GM12878 (cell line): ENCODE measurements around the gene EGFR. TPM values are rescaled to one million over a fixed set of nuclear protein-coding genes. Genes with fewer than 3 reads are reported as not detected.

Experiments used
- ATAC-seq: fragments of 200-7000 bp; cut with Tn5 transposase; 3 replicates; pipeline ENCODE4 v1.9.1; 2020; ENCODE audit warnings: mild to moderate bottlenecking, moderate library complexity
- BruUV-seq: library from RNA; stranded (reverse); fragments of 400-500 nt; replicated peaks from 2 replicates; lab custom pipeline; 2021; lab: Mats Ljungman, UMichigan
- CTCF ChIA-PET: fragments of 300-600 bp; sonication (Branson Sonifier 250); formaldehyde crosslinking; extraction: SDS; loops from one replicate; lab custom pipeline; 2021; ENCODE audit warnings: inconsistent platforms; lab: Yijun Ruan, JAX
- POLR2A ChIA-PET: fragments of 350-600 bp; formaldehyde crosslinking; extraction: SDS; loops from one replicate; lab custom pipeline; 2021; ENCODE audit warnings: inconsistent platforms; lab: Charles Lee
- RAD21 ChIA-PET: fragments of 300-600 bp; sonication (Branson Sonifier 250); formaldehyde crosslinking; loops from one replicate; lab custom pipeline; 2023; ENCODE audit warnings: antibody characterized with exemption; ENCODE audit not compliant: unreplicated experiment; lab: Charles Lee
- SMC1A ChIA-PET: fragments of 300-600 bp; sonication (Branson Sonifier 250); formaldehyde crosslinking; loops from one replicate; lab custom pipeline; 2023; ENCODE audit not compliant: unreplicated experiment, uncharacterized antibody; lab: Charles Lee
- DNase-seq: peaks from one replicate; pipeline ENCODE4 v3.0.0-alpha.2; 2011; ENCODE audit warnings: low read depth, low spot score
- FAIRE-seq: peaks from 3 replicates; lab custom pipeline; 2011; peaks lifted over from hg19 to GRCh38; lab: Jason Lieb, UNC
- H2AFZ ChIP-seq: 2 replicates; pipeline ENCODE4 v1.6.0; 2011; ENCODE audit warnings: low read depth, low read length, control low read depth; ENCODE audit not compliant: control insufficient read depth
- H3K27ac ChIP-seq: 2 replicates; pipeline ENCODE4 v1.5.1; 2011; ENCODE audit warnings: control low read depth; ENCODE audit not compliant: control insufficient read depth, insufficient read depth
- H3K27me3 ChIP-seq, 2 experiments: replicated peaks in 1 of 2; 2 replicates each; pipeline versions ENCODE4 v1.6.0 to v1.6.1; 2011; ENCODE audit warnings: low read length in 1 of 2; ENCODE audit not compliant: control insufficient read depth in 2 of 2, insufficient read depth in 2 of 2
- H3K36me3 ChIP-seq, 2 experiments: 2 replicates each; pipeline ENCODE4 v1.5.1; 2011; ENCODE audit warnings: low read length in 1 of 2; ENCODE audit not compliant: control insufficient read depth in 2 of 2, insufficient read depth in 2 of 2
- H3K4me1 ChIP-seq: 2 replicates; pipeline ENCODE4 v1.6.1; 2011; ENCODE audit warnings: mild to moderate bottlenecking, low read length, moderate library complexity, mixed read lengths; ENCODE audit not compliant: control insufficient read depth, insufficient read depth
- H3K4me2 ChIP-seq: 2 replicates; pipeline ENCODE4 v1.6.0; 2011; ENCODE audit warnings: control low read depth; ENCODE audit not compliant: control insufficient read depth, insufficient read depth
- H3K4me3 ChIP-seq: fragments of 200-600 bp; sonication (generic); 2 replicates; pipeline ENCODE4 v1.5.1; 2016
- H3K79me2 ChIP-seq: 2 replicates; pipeline ENCODE4 v1.6.0; 2011; ENCODE audit warnings: low read length; ENCODE audit not compliant: control insufficient read depth, insufficient read depth
- H3K9ac ChIP-seq: 2 replicates; pipeline ENCODE4 v1.8.0; 2011; ENCODE audit warnings: low read length, control low read depth, mixed read lengths; ENCODE audit not compliant: control insufficient read depth, insufficient read depth
- H3K9me3 ChIP-seq: replicated peaks from 3 replicates; pipeline ENCODE4 v1.5.1; 2011; ENCODE audit warnings: mild to moderate bottlenecking, low read length; ENCODE audit not compliant: control insufficient read depth, insufficient read depth
- H4K20me1 ChIP-seq: 2 replicates; pipeline ENCODE4 v1.6.0; 2011; ENCODE audit not compliant: control insufficient read depth, insufficient read depth
- BACH1 ChIP-seq: fragments of 450-650 bp; IDR thresholded peaks from 2 replicates; pipeline ENCODE4 v1.6.1; 2017; ENCODE audit warnings: mild to moderate bottlenecking, borderline replicate concordance
- CHD4 ChIP-seq: fragments of 200-600 bp; sonication (generic); IDR thresholded peaks from 2 replicates; pipeline ENCODE4 v1.6.1; 2016; ENCODE audit warnings: mild to moderate bottlenecking
- EZH2 ChIP-seq: IDR thresholded peaks from 2 replicates; pipeline ENCODE4 v1.6.1; 2012; ENCODE audit warnings: low read depth, mild to moderate bottlenecking, control low read depth, inconsistent platforms, low read length, borderline replicate concordance; ENCODE audit not compliant: control insufficient read depth
- MEF2A ChIP-seq: IDR thresholded peaks from 2 replicates; pipeline ENCODE4 v1.6.1; 2011; ENCODE audit warnings: low read depth, mild to moderate bottlenecking, low read length, moderate library complexity; ENCODE audit not compliant: insufficient read depth
- MXI1 ChIP-seq: fragments of 150-350 bp; IDR thresholded peaks from 2 replicates; pipeline ENCODE4 v1.6.1; 2011; ENCODE audit warnings: low read depth, mild to moderate bottlenecking, inconsistent platforms, low read length, improper control_type of control experiment
- NFYB ChIP-seq: IDR thresholded peaks from 2 replicates; pipeline ENCODE4 v1.6.1; 2011; ENCODE audit warnings: low read depth, mild to moderate bottlenecking, low read length, improper control_type of control experiment, moderate library complexity; ENCODE audit not compliant: insufficient read depth
- NRF1 ChIP-seq: conservative IDR thresholded peaks from 2 replicates; pipeline ENCODE4 v1.6.1; 2011; ENCODE audit warnings: mild to moderate bottlenecking, low read depth, low read length, improper control_type of control experiment
- POLR2AphosphoS2 ChIP-seq: IDR thresholded peaks from 2 replicates; pipeline ENCODE4 v1.6.1; 2011; ENCODE audit warnings: low read depth, mild to moderate bottlenecking, low read length, improper control_type of control experiment, moderate library complexity
- SREBF2 ChIP-seq: IDR thresholded peaks from 2 replicates; pipeline ENCODE4 v1.6.1; 2012; ENCODE audit warnings: mild to moderate bottlenecking, low read length
- STAT3 ChIP-seq: IDR thresholded peaks from 2 replicates; pipeline ENCODE4 v1.6.1; 2011; ENCODE audit warnings: low read depth, low read length, improper control_type of control experiment
- TARDBP ChIP-seq: IDR thresholded peaks from 2 replicates; pipeline ENCODE4 v1.6.1; 2016; ENCODE audit warnings: borderline replicate concordance
- ZNF24 ChIP-seq: fragments of 450-650 bp; IDR thresholded peaks from 2 replicates; pipeline ENCODE4 v1.6.1; 2017; ENCODE audit warnings: antibody characterized with exemption, mild to moderate bottlenecking
- ZZZ3 ChIP-seq: IDR thresholded peaks from 2 replicates; pipeline ENCODE4 v1.6.1; 2011; ENCODE audit warnings: low read depth; ENCODE audit not compliant: control insufficient read depth, insufficient read length
- WGBS: methylation state at CpG from one replicate; pipeline ENCODE4 v1.1.6; 2016; ENCODE audit warnings: low lambda C conversion rate; ENCODE audit not compliant: insufficient replicate concordance, insufficient coverage; ENCODE audit errors: missing lambda C conversion rate; 5-methylcytosine and 5-hydroxymethylcytosine counted together
- in situ Hi-C: fragments of 300-500 bp; cut with MboI; formaldehyde crosslinking; loops from 9 replicates; pipeline ENCODE4 v1.14.3; 2018; ENCODE audit warnings: mixed read lengths
- intact Hi-C: fragments of 100-400 bp; cut with micrococcal nuclease; formaldehyde crosslinking; loops from one replicate; pipeline ENCODE4 v1.14.2; 2022; ENCODE audit not compliant: unreplicated experiment
- polyA plus RNA-seq, 11 experiments: library from polyadenylated mRNA; depleted of rRNA in 4 of 11; unstranded in 6 of 11; stranded (reverse) in 5 of 11; fragments of >200 nt; fragmentation: Nextera tagmentation in 4 of 11; fragmentation: Illumina TruSeq in 1 of 11; extraction: Ambion mirVana in 4 of 11; extraction: Trizol in 1 of 11; gene quantifications; 1 replicate in 1 of 11; 2 replicates in 10 of 11; pipeline versions ENCODE4 v1.2.1 to v1.2.3, GENCODE V29; 2011 to 2016; ENCODE audit warnings: inconsistent platforms in 2 of 11, missing spikeins in 2 of 11, low read depth in 1 of 11
- total RNA-seq, 4 experiments: library from RNA; depleted of rRNA in 3 of 4; stranded (reverse); fragments of >200 nt in 3 of 4; fragmentation: Illumina TruSeq in 1 of 4; extraction: Trizol in 1 of 4; gene quantifications; 2 replicates each; pipeline versions ENCODE4 v1.2.1 to v1.2.3, GENCODE V29; 2013 to 2021
- TF ChIP-seq, protein P1 (sequence below): IDR thresholded peaks from 2 replicates; pipeline ENCODE4 v1.6.1; 2012; ENCODE audit warnings: low read depth, low read length, improper control_type of control experiment
- TF ChIP-seq, protein P2 (sequence below): fragments of 150-350 bp; IDR thresholded peaks from 2 replicates; pipeline ENCODE4 v1.6.1; 2014; ENCODE audit warnings: mild to moderate bottlenecking, low read depth, low read length

EGFR gene
- total and polyA plus RNA-seq, 10 of the 15 experiments (the other 5 are each of a cell fraction or from before 2014, with no cell fraction given), result 0.01 to 0.31 TPM; not detected in 8

DNA sequence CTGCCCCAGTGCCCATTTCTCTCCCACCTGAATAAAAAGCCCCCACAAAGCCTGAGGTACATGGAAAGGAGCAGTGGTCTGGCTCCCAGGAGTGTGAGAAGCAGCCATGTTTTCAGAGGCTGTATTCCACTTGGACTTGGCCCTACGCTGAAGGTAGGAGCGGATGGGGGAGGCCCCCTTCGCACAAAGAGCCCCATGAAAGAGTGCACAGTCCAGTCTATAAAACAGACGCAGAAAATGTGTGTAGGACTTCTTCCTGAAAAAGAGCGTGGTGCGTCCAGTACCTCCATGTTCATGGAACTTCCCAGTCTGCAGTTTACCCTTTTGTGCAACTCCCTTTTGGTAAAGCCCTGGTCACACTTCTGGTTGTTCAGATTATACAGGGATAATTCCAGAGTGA is 69.3 kb downstream of the EGFR start:
- SMC1A ChIA-PET, result interaction anchor here (0.8 to 2.6 kb wide), 3 partner anchors 15 to 221 kb away, joined by 3 to 12 read pairs (median 3); no protein-coding TSS in a partner anchor
- RAD21 ChIA-PET, result interaction anchor here (1.3 to 6.8 kb wide), 3 partner anchors 14 to 42 kb away, joined by 4 to 84 read pairs (median 44); no protein-coding TSS in a partner anchor
- Histone ChIP-seq H2AFZ (no peak overlapping the region), H3K4me2 (no peak overlapping the region), H3K9ac (no peak overlapping the region), H3K36me3 (no peaks in the 10 kb centered on the region), H3K27ac (no peak overlapping the region), H3K9me3 (no peaks in the 10 kb centered on the region; the same call in 2 of the 3 replicates), H3K27me3 (no peaks in the 10 kb centered on the region)
- ATAC-seq (no peak), FAIRE-seq (no peak)
- BruUV-seq, result no TSS peak
- POLR2A ChIA-PET, result interaction anchor here (2.5 kb wide), 1 partner anchor 22 kb away, joined by 16 read pairs; no protein-coding TSS in a partner anchor
- intact Hi-C loops, result no loop called here
- TF ChIP-seq POLR2AphosphoS2 (no peak), SREBF2 (no peak), BACH1 (no peak), EZH2 (no peak), CHD4 (no peak), ZNF24 (no peak), NFYB (no peak)
- TF ChIP-seq, all 136 proteins: peak for 0
- Histone ChIP-seq H3K4me3 (no peak overlapping the region), H3K79me2 (no peaks in the 10 kb centered on the region), H4K20me1 (no peaks in the 10 kb centered on the region), H3K4me1 (peaks cover 15% of the 10 kb centered on the region)
- 81% methylated on average over 6 of the region's 6 CpGs for WGBS
- in situ Hi-C loops, result no loop called here
- CTCF ChIA-PET, result no interaction called here
- DNase-seq, result no peak

DNA sequence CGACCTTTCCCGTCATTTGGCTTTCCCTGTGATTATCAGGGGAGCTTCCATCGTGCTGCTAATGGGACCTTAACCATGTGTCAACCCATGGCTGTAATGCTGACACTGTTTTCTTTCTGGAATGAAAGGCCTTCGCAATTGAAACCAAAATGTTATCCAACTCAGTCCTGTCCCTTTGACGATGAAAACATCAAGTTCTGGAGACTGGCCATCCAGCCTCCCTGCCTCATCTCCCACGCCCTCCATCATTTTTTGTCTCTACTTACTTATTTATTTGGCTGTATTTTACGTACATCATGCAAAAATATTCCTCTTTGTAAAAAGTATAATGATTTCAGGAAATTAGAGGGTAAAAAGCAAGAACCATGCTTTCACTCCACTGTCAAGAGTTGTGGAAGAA is 69.8 kb downstream of the EGFR start:
- no TSS peak for BruUV-seq
- SMC1A ChIA-PET, result interaction anchor here (0.7 to 1.9 kb wide), 3 partner anchors 8 to 89 kb away, joined by 3 to 6 read pairs (median 3); no protein-coding TSS in a partner anchor
- in situ Hi-C loops, result no loop called here
- TF ChIP-seq MXI1, result no peak
- no peak for TF ChIP-seq NRF1
- no peak for TF ChIP-seq ZZZ3
- no peak for TF ChIP-seq STAT3
- TF ChIP-seq, protein P1, sequence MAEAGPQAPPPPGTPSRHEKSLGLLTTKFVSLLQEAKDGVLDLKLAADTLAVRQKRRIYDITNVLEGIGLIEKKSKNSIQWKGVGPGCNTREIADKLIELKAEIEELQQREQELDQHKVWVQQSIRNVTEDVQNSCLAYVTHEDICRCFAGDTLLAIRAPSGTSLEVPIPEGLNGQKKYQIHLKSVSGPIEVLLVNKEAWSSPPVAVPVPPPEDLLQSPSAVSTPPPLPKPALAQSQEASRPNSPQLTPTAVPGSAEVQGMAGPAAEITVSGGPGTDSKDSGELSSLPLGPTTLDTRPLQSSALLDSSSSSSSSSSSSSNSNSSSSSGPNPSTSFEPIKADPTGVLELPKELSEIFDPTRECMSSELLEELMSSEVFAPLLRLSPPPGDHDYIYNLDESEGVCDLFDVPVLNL, result no peak
- no peak for TF ChIP-seq TARDBP
- TF ChIP-seq MEF2A, result no peak
- TF ChIP-seq, protein P2, sequence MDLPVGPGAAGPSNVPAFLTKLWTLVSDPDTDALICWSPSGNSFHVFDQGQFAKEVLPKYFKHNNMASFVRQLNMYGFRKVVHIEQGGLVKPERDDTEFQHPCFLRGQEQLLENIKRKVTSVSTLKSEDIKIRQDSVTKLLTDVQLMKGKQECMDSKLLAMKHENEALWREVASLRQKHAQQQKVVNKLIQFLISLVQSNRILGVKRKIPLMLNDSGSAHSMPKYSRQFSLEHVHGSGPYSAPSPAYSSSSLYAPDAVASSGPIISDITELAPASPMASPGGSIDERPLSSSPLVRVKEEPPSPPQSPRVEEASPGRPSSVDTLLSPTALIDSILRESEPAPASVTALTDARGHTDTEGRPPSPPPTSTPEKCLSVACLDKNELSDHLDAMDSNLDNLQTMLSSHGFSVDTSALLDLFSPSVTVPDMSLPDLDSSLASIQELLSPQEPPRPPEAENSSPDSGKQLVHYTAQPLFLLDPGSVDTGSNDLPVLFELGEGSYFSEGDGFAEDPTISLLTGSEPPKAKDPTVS, result no peak

More for the DNA sequence above, 69.8 kb downstream of the EGFR start:
- CTCF ChIA-PET, result interaction anchor here (1.0 kb wide), 1 partner anchor 13 kb away, joined by 3 read pairs; no protein-coding TSS in a partner anchor
- POLR2A ChIA-PET, result no interaction called here
- Histone ChIP-seq H4K20me1 (no peaks in the 10 kb centered on the region), H3K9ac (no peak overlapping the region), H3K36me3 (no peaks in the 10 kb centered on the region), H3K4me1 (peaks cover 15% of the 10 kb centered on the region), H3K79me2 (no peaks in the 10 kb centered on the region), H3K9me3 (no peaks in the 10 kb centered on the region; the same call in 2 of the 3 replicates), H3K4me3 (no peak overlapping the region), H3K4me2 (no peak overlapping the region), H3K27me3 (no peaks in the 10 kb centered on the region), H2AFZ (no peak overlapping the region), H3K27ac (no peak overlapping the region)
- intact Hi-C loops, result no loop called here
- 74% methylated on average over 7 of the region's 7 CpGs for WGBS
- FAIRE-seq (no peak), ATAC-seq (no peak), DNase-seq (no peak)
- RAD21 ChIA-PET, result interaction anchor here (1.3 to 6.8 kb wide), 2 partner anchors 15 to 41 kb away, joined by 4 to 84 read pairs; no protein-coding TSS in a partner anchor
